H1 (cell line): ENCODE measurements around the gene BAIAP2L2. TPM values are rescaled to one million over a fixed set of nuclear protein-coding genes. Genes with fewer than 3 reads are reported as not detected.

Source experiments
- CTCF ChIA-PET: fragments of 300-600 bp; sonication (Branson Sonifier 250); formaldehyde crosslinking; loops from one replicate; lab custom pipeline; 2021; ENCODE audit not compliant: partially characterized antibody; lab: Charles Lee
- POLR2A ChIA-PET: fragments of 300-600 bp; sonication (Branson Sonifier 250); formaldehyde crosslinking; loops from one replicate; lab custom pipeline; 2021; ENCODE audit warnings: inconsistent platforms; ENCODE audit not compliant: partially characterized antibody; lab: Charles Lee
- DNase-seq, 2 experiments: peaks; one replicate each; pipeline versions ENCODE4 v3.0.0 to v3.0.0-alpha.2; 2010 to 2022; ENCODE audit warnings: low spot score in 2 of 2, low read depth in 1 of 2, mixed read lengths in 1 of 2
- FAIRE-seq: peaks from 2 replicates; lab custom pipeline; 2011; peaks lifted over from hg19 to GRCh38; lab: Jason Lieb, UNC
- H2AFZ ChIP-seq: 2 replicates; pipeline ENCODE4 v1.8.1; 2012; ENCODE audit warnings: low read length, inconsistent platforms
- H2AK5ac ChIP-seq: 2 replicates; pipeline ENCODE4 v1.6.1; 2013; ENCODE audit warnings: low read depth, low read length
- H2BK120ac ChIP-seq: replicated peaks from 2 replicates; pipeline ENCODE3; 2013; ENCODE audit warnings: low read depth, low read length, inconsistent platforms
- H2BK12ac ChIP-seq: 2 replicates; pipeline ENCODE4 v1.6.1; 2013; ENCODE audit warnings: low read depth, low read length
- H2BK15ac ChIP-seq: 2 replicates; pipeline ENCODE4 v1.6.1; 2013; ENCODE audit warnings: low read length
- H2BK20ac ChIP-seq: 2 replicates; pipeline ENCODE4 v1.6.1; 2013; ENCODE audit warnings: low read length
- H2BK5ac ChIP-seq: 2 replicates; pipeline ENCODE4 v1.6.1; 2013; ENCODE audit warnings: low read depth, low read length
- H3K14ac ChIP-seq: 2 replicates; pipeline ENCODE4 v1.6.1; 2013; ENCODE audit warnings: inconsistent platforms; ENCODE audit not compliant: insufficient read length
- H3K18ac ChIP-seq: 2 replicates; pipeline ENCODE4 v1.6.1; 2013; ENCODE audit warnings: low read length; ENCODE audit errors: extremely low read depth
- H3K23ac ChIP-seq: 2 replicates; pipeline ENCODE4 v1.6.1; 2013; ENCODE audit warnings: inconsistent platforms; ENCODE audit not compliant: insufficient read length
- H3K23me2 ChIP-seq: 2 replicates; pipeline ENCODE4 v1.6.1; 2013; ENCODE audit warnings: low read depth, low read length
- H3K27ac ChIP-seq: 2 replicates; pipeline ENCODE4 v1.6.1; 2011; ENCODE audit warnings: low read depth, low read length, inconsistent platforms
- H3K27me3 ChIP-seq, 4 experiments: replicated peaks in 1 of 4; 1 replicate in 1 of 4; 2 replicates in 3 of 4; pipeline versions ENCODE4 v1.6.1 to v1.8.1; 2011 to 2013; ENCODE audit warnings: low read length in 3 of 4, mild to moderate bottlenecking in 3 of 4, inconsistent platforms in 2 of 4, mixed read lengths in 2 of 4, moderate library complexity in 1 of 4; ENCODE audit not compliant: control insufficient read depth in 3 of 4, insufficient read depth in 3 of 4; ENCODE audit errors: extremely low read depth in 1 of 4
- H3K36me3 ChIP-seq, 4 experiments: 2 replicates each; pipeline versions ENCODE4 v1.6.1 to v1.8.1; 2011 to 2013; ENCODE audit warnings: mild to moderate bottlenecking in 4 of 4, low read length in 3 of 4, moderate library complexity in 2 of 4, control low read depth in 1 of 4, inconsistent platforms in 1 of 4; ENCODE audit not compliant: insufficient read depth in 4 of 4, control insufficient read depth in 2 of 4
- H3K4ac ChIP-seq: replicated peaks from 2 replicates; pipeline ENCODE3; 2013; ENCODE audit warnings: low read length, low read depth, mixed read lengths, inconsistent platforms; ENCODE audit not compliant: insufficient read length
- H3K4me1 ChIP-seq, 4 experiments: replicated peaks in 1 of 4; 1 replicate in 1 of 4; 2 replicates in 3 of 4; pipeline versions ENCODE4 v1.6.1 to v1.8.1; 2011 to 2013; ENCODE audit warnings: low read length in 3 of 4, inconsistent platforms in 2 of 4, mixed read lengths in 1 of 4; ENCODE audit not compliant: insufficient read depth in 4 of 4, control insufficient read depth in 3 of 4
- H3K4me2 ChIP-seq, 2 experiments: 2 replicates each; pipeline versions ENCODE4 v1.6.1 to v1.8.1; 2011 to 2013; ENCODE audit warnings: low read depth in 2 of 2, low read length in 2 of 2, control low read depth in 1 of 2, inconsistent platforms in 1 of 2, mild to moderate bottlenecking in 1 of 2; ENCODE audit not compliant: insufficient read depth in 1 of 2
- H3K4me3 ChIP-seq, 4 experiments: fragments of 200-600, 300-600 bp in 1 of 4; sonication (generic), shearing (Covaris generic), sonication (Bioruptor Twin) in 1 of 4; 2 replicates each; pipeline versions ENCODE4 v1.5.1 to v1.8.1; 2011 to 2016; ENCODE audit warnings: low read length in 4 of 4, low read depth in 3 of 4, control low read depth in 2 of 4, inconsistent platforms in 2 of 4, mild to moderate bottlenecking in 2 of 4, mixed read lengths in 1 of 4, moderate library complexity in 1 of 4; ENCODE audit not compliant: insufficient read depth in 2 of 4; ENCODE audit errors: extremely low read depth in 1 of 4
- H3K56ac ChIP-seq: replicated peaks from 2 replicates; pipeline ENCODE3; 2013; ENCODE audit warnings: low read depth, mild to moderate bottlenecking, mixed read lengths, low read length, inconsistent platforms; ENCODE audit not compliant: insufficient read length
- H3K79me1 ChIP-seq: 2 replicates; pipeline ENCODE4 v1.6.1; 2013; ENCODE audit warnings: low read depth, low read length, control low read depth
- H3K79me2 ChIP-seq, 2 experiments: 2 replicates each; pipeline versions ENCODE4 v1.6.1 to v1.8.1; 2012 to 2013; ENCODE audit warnings: low read length in 2 of 2, mild to moderate bottlenecking in 2 of 2, inconsistent platforms in 1 of 2; ENCODE audit not compliant: insufficient read depth in 2 of 2, control insufficient read depth in 1 of 2
- H3K9ac ChIP-seq, 4 experiments: replicated peaks in 1 of 4; 1 replicate in 1 of 4; 2 replicates in 3 of 4; pipeline versions ENCODE4 v1.6.1 to v1.8.1; 2011 to 2013; ENCODE audit warnings: low read depth in 3 of 4, low read length in 3 of 4, control low read depth in 2 of 4, mild to moderate bottlenecking in 2 of 4, moderate library complexity in 2 of 4, inconsistent platforms in 1 of 4; ENCODE audit errors: extremely low read depth in 1 of 4
- H3K9me3 ChIP-seq, 2 experiments: 2 replicates each; pipeline versions ENCODE4 v1.6.1 to v1.8.1; 2012 to 2013; ENCODE audit warnings: mild to moderate bottlenecking in 2 of 2, moderate library complexity in 2 of 2, control low read depth in 1 of 2, inconsistent platforms in 1 of 2, low read depth in 1 of 2, low read length in 1 of 2, mixed read lengths in 1 of 2; ENCODE audit not compliant: insufficient read depth in 2 of 2
- H4K20me1 ChIP-seq, 2 experiments: replicated peaks in 1 of 2; 2 replicates each; pipeline versions ENCODE3 to v1.8.1; 2011 to 2013; ENCODE audit warnings: inconsistent platforms in 2 of 2, low read length in 2 of 2, mild to moderate bottlenecking in 1 of 2; ENCODE audit not compliant: insufficient read depth in 2 of 2, control insufficient read depth in 1 of 2
- H4K5ac ChIP-seq: 2 replicates; pipeline ENCODE4 v1.6.1; 2013; ENCODE audit warnings: low read length, low read depth, mixed read lengths, inconsistent platforms; ENCODE audit not compliant: insufficient read length
- H4K8ac ChIP-seq: 2 replicates; pipeline ENCODE4 v1.8.0; 2013; ENCODE audit warnings: mild to moderate bottlenecking, moderate library complexity, low read length, inconsistent platforms; ENCODE audit not compliant: insufficient read depth; ENCODE audit errors: extremely low read depth
- H4K91ac ChIP-seq: replicated peaks from 2 replicates; pipeline ENCODE3; 2013; ENCODE audit warnings: low read length, mixed read lengths, inconsistent platforms; ENCODE audit not compliant: insufficient read length
- BACH1 ChIP-seq: IDR thresholded peaks from 2 replicates; pipeline ENCODE4 v1.6.1; 2012; ENCODE audit warnings: low read length, improper control_type of control experiment
- EP300 ChIP-seq, 2 experiments: IDR thresholded peaks; 1 replicate in 1 of 2; 2 replicates in 1 of 2; pipeline ENCODE4 v1.6.1; 2011 to 2012; ENCODE audit warnings: low read depth in 2 of 2, low read length in 2 of 2, mild to moderate bottlenecking in 2 of 2, borderline replicate concordance in 1 of 2, inconsistent platforms in 1 of 2, moderate library complexity in 1 of 2
- GABPA ChIP-seq: IDR thresholded peaks from 2 replicates; pipeline ENCODE4 v1.6.1; 2011; ENCODE audit warnings: mild to moderate bottlenecking, low read length, moderate library complexity, borderline replicate concordance; ENCODE audit not compliant: insufficient read depth
- JUN ChIP-seq: IDR thresholded peaks from 2 replicates; pipeline ENCODE4 v1.6.1; 2011; ENCODE audit warnings: low read depth, mild to moderate bottlenecking, improper control_type of control experiment, low read length
- KDM5A ChIP-seq: fragments of 200-600 bp; IDR thresholded peaks from 2 replicates; pipeline ENCODE4 v1.7.1; 2012; ENCODE audit warnings: mild to moderate bottlenecking, low read length, inconsistent platforms, mixed read lengths
- MAFK ChIP-seq: IDR thresholded peaks from 2 replicates; pipeline ENCODE4 v1.6.1; 2012; ENCODE audit warnings: low read depth, mild to moderate bottlenecking, improper control_type of control experiment, low read length
- SP1 ChIP-seq: IDR thresholded peaks from 2 replicates; pipeline ENCODE4 v1.6.1; 2011; ENCODE audit warnings: low read depth, low read length
- SP2 ChIP-seq: IDR thresholded peaks from 2 replicates; pipeline ENCODE4 v1.6.1; 2012; ENCODE audit warnings: mild to moderate bottlenecking, low read length, inconsistent platforms
- SP4 ChIP-seq: IDR thresholded peaks from 2 replicates; pipeline ENCODE4 v1.6.1; 2012; ENCODE audit warnings: low read length, inconsistent platforms
- SRF ChIP-seq: IDR thresholded peaks from 2 replicates; pipeline ENCODE4 v1.6.1; 2011; ENCODE audit warnings: mild to moderate bottlenecking, low read depth, low read length, moderate library complexity
- SUZ12 ChIP-seq: fragments of 200-600 bp; sonication (generic); IDR thresholded peaks from 2 replicates; pipeline ENCODE4 v1.6.1; 2012; ENCODE audit warnings: mild to moderate bottlenecking, inconsistent platforms, low read length, moderate library complexity, mixed read lengths
- TCF12 ChIP-seq: IDR thresholded peaks from 2 replicates; pipeline ENCODE4 v1.6.1; 2011; ENCODE audit warnings: low read depth, mild to moderate bottlenecking, low read length
- TEAD4 ChIP-seq: IDR thresholded peaks from 2 replicates; pipeline ENCODE4 v1.6.1; 2012; ENCODE audit warnings: low read depth, low read length, inconsistent platforms, mixed read lengths
- WGBS, 2 experiments: shearing (Covaris generic) in 1 of 2; methylation state at CpG; one replicate each; pipeline versions ENCODE4 v1.1.6 to v1.1.7; 2013 to 2015; ENCODE audit warnings: low lambda C conversion rate in 2 of 2, mixed read lengths in 2 of 2, inconsistent platforms in 1 of 2, low coverage in 1 of 2, missing lambda C conversion rate in 1 of 2; ENCODE audit not compliant: insufficient replicate concordance in 2 of 2, insufficient coverage in 1 of 2, insufficient read length in 1 of 2; ENCODE audit errors: extremely low coverage in 1 of 2, missing lambda C conversion rate in 1 of 2; 5-methylcytosine and 5-hydroxymethylcytosine counted together
- polyA plus RNA-seq, 7 experiments: library from polyadenylated mRNA; depleted of rRNA in 3 of 7; stranded (reverse) in 5 of 7; unstranded in 2 of 7; fragments of >200 nt in 5 of 7; fragments of 200-250 nt in 2 of 7; gene quantifications; 1 replicate in 5 of 7; 2 replicates in 1 of 7; 4 replicates in 1 of 7; pipeline versions ENCODE4 v1.2.1 to v1.2.3, GENCODE V29; 2011 to 2013; ENCODE audit warnings: missing spikeins in 2 of 7, mixed read lengths in 2 of 7
- total RNA-seq: library from RNA; stranded (reverse); fragmentation: NEBNext Ultra II Directional; extraction: Animal tissue kit (Norgen Biotek cat#: 25700); gene quantifications from 2 replicates; pipeline ENCODE4 v1.2.1, GENCODE V29; 2021

Gene BAIAP2L2
- total and polyA plus RNA-seq, 2 of the 8 experiments (the other 6 are each of a cell fraction or from before 2014, with no cell fraction given): 5.4 to 10.0 TPM

DNA sequence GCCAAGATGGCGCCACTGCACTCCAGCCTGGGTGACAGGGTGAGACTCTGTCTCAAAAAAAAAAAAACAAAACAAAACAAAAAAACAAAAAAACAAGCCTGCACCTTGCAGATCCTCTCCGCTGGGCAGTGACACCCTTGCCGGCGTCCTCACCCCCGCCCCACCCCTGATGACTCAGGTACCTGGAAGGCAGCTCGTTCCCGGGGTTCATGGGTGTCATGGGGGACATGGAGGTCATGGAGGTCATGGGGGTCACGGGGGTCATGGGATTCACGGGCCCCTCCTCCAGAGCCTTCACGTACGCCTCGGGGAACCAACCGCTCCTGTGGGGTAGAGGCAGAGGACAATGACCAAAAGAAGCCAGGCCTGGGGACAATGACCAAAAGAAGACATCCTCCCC is 23.5 kb downstream of the BAIAP2L2 start:
- H3K79me1 ChIP-seq: no peaks in the 10 kb centered on the region
- FAIRE-seq (no peak), DNase-seq (no peak)
- no peaks in the 10 kb centered on the region for H3K36me3 ChIP-seq
- no peak overlapping the region for H3K4me3 ChIP-seq
- 88% methylated on average over 13 of the region's 13 CpGs; no CpG with 5 or more reads in 1 of the 2 experiments for WGBS, 2 experiments
- H4K91ac ChIP-seq: no peak overlapping the region
- H3K9me3 ChIP-seq: no peaks in the 10 kb centered on the region
- no peak overlapping the region for H2AFZ ChIP-seq
- H3K56ac ChIP-seq: no peak overlapping the region
- POLR2A ChIA-PET: interaction anchor here (1.3 to 1.8 kb wide), 2 partner anchors 10 to 38 kb away, joined by 3 to 10 read pairs; no protein-coding TSS in a partner anchor
- no peak overlapping the region for H3K27ac ChIP-seq
- peaks cover 0 to 26% (median 20%) of the 10 kb centered on the region in 4 experiments; a peak in 6 of 7 replicates for H3K4me1 ChIP-seq
- no peak overlapping the region for H3K18ac ChIP-seq
- no peak overlapping the region for H2BK5ac ChIP-seq
- peaks cover 2% of the 10 kb centered on the region; the same call in 1 of the 2 replicates for H3K23me2 ChIP-seq
- H4K8ac ChIP-seq: no peak overlapping the region
- CTCF ChIA-PET: interaction anchor here (0.8 to 4.8 kb wide), 5 partner anchors 9 to 37 kb away, joined by 3 to 64 read pairs (median 4); no protein-coding TSS in a partner anchor
- no peak overlapping the region for H3K14ac ChIP-seq
- no peak overlapping the region for H3K23ac ChIP-seq
- no peak for TF ChIP-seq EP300 (IDR thresholded peaks at IDR 0.05; ENCODE audit: borderline replicate concordance in 1 of 2, low read depth in 2 of 2, low read length in 2 of 2)
- no peak for TF ChIP-seq TCF12
- TF ChIP-seq GABPA: no peak
- no peak for TF ChIP-seq SUZ12
- no peak for TF ChIP-seq KDM5A
- no peak for TF ChIP-seq SP1
- TF ChIP-seq BACH1: no peak
- no peak for TF ChIP-seq TEAD4
- no peak for TF ChIP-seq SRF
- no peak for TF ChIP-seq SP2
- TF ChIP-seq MAFK: no peak
- no peak for TF ChIP-seq JUN
- no peak for TF ChIP-seq SP4
- H2BK12ac ChIP-seq: no peak overlapping the region
- no peaks in the 10 kb centered on the region for H3K79me2 ChIP-seq
- H3K4ac ChIP-seq: no peak overlapping the region
- no peak overlapping the region for H3K9ac ChIP-seq
- H3K27me3 ChIP-seq: peaks cover 0 to 18% (median 10%) of the 10 kb centered on the region in 4 experiments; a peak in 6 of 7 replicates
- no peak overlapping the region for H3K4me2 ChIP-seq
- no peak overlapping the region for H2BK120ac ChIP-seq
- no peak overlapping the region for H2BK20ac ChIP-seq
- peaks cover 0 to 2% of the 10 kb centered on the region in 2 experiments for H4K20me1 ChIP-seq
- no peak overlapping the region for H2AK5ac ChIP-seq
- no peak overlapping the region for H4K5ac ChIP-seq
- H2BK15ac ChIP-seq: no peak overlapping the region
